HG03432 (cell line): ENCODE results near the gene SF3A1.
A peak's percentile ranks its signal among the peaks of the same experiment; 100 is the strongest.
"Not testable (repeated sequence)": the region's sequence is repeated elsewhere in the genome, so short reads cannot be mapped to it uniquely, and the experiment has no call there.

Experiments
- ATAC-seq: cut with Tn5 transposase; IDR thresholded peaks from one replicate; pipeline ENCODE4 v1.9.1; 2021; ENCODE audit warnings: mild to moderate bottlenecking, moderate library complexity; ENCODE audit not compliant: unreplicated experiment

The SF3A1 gene

GRCh38 chr22:30356449-30357235 lies at the start of gene SF3A1, which contains the start of gene CCDC157:
Gene SF3A1 (minus strand): TSS chr22:30356894. CDS start chr22:30356792, 102 bp downstream.
Gene CCDC157 (plus strand): TSS chr22:30357007. CDS start chr22:30366001, 8,994 bp downstream.
- peak; percentile 93 for ATAC-seq

GRCh38 chr22:30406400-30406799 lies 49.7 kb upstream of the SF3A1 start:
- ATAC-seq, result no peak

GRCh38 chr22:30405731-30406130 lies 49.0 kb upstream of the SF3A1 start:
- ATAC-seq, result no peak

- no peak for ATAC-seq
Measured at GRCh38 chr22:30404307-30404706, 47.6 kb upstream of the SF3A1 start.

- ATAC-seq, result not testable (repeated sequence)
Measured at GRCh38 chr22:30402766-30403104, 46.0 kb upstream of the SF3A1 start.

- no peak for ATAC-seq
Measured at GRCh38 chr22:30402028-30402765, 45.5 kb upstream of the SF3A1 start.

- not testable (repeated sequence) for ATAC-seq
Measured at GRCh38 chr22:30401024-30401423, 44.3 kb upstream of the SF3A1 start.

GRCh38 chr22:30400159-30400558 lies 43.5 kb upstream of the SF3A1 start:
- ATAC-seq, result no peak

GRCh38 chr22:30399718-30400117 lies 43.0 kb upstream of the SF3A1 start:
- ATAC-seq, result no peak

GRCh38 chr22:30398685-30399680 lies 42.3 kb upstream of the SF3A1 start:
- no peak for ATAC-seq

GRCh38 chr22:30397656-30398635 lies 41.3 kb upstream of the SF3A1 start:
- ATAC-seq, result no peak

- ATAC-seq, result no peak
Measured at GRCh38 chr22:30396871-30397655, 40.4 kb upstream of the SF3A1 start, which contains the start of gene SEC14L2. Gene SEC14L2 (plus strand): TSS chr22:30397018. CDS start chr22:30397117, 99 bp downstream.

GRCh38 chr22:30393885-30394284 lies 37.2 kb upstream of the SF3A1 start:
- ATAC-seq, result no peak

- no peak for ATAC-seq
Measured at GRCh38 chr22:30393322-30393680, 36.6 kb upstream of the SF3A1 start.

GRCh38 chr22:30392661-30393321 lies 36.1 kb upstream of the SF3A1 start:
- ATAC-seq, result no peak

GRCh38 chr22:30390974-30391691 lies 34.4 kb upstream of the SF3A1 start:
- ATAC-seq, result no peak

- ATAC-seq, result peak; percentile 67
Measured at GRCh38 chr22:30386960-30387827, 30.5 kb upstream of the SF3A1 start, which contains the start of gene RNF215. Gene RNF215 (minus strand): TSS chr22:30387411. CDS start chr22:30387313, 98 bp downstream.
